HL-60/S4 (cell line): ENCODE data around the gene SLC35C1.

ENCODE experiments used
- in situ Hi-C: fragments of 300-500 bp; cut with MboI; formaldehyde crosslinking; loops from 2 replicates; pipeline ENCODE4 v1.14.3; 2022; ENCODE audit warnings: low sequenced_read_pairs

SLC35C1 gene

GRCh38 chr11:45804761-45805304 is at the start of gene SLC35C1:
Gene SLC35C1, plus strand, starts transcription at chr11:45805149. Its CDS starts 653 bp downstream, at chr11:45805802.
- in situ Hi-C loops = no loop called here

GRCh38 chr11:45755281-45755859 is 49.6 kb upstream of the SLC35C1 start:
- in situ Hi-C loops = no loop called here

- in situ Hi-C loops = no loop called here
These were observed 48.5 kb upstream of the SLC35C1 start for GRCh38 chr11:45756384-45757010.

GRCh38 chr11:45757672-45758071 is 47.3 kb upstream of the SLC35C1 start:
- in situ Hi-C loops = no loop called here

GRCh38 chr11:45761659-45762058 is 43.3 kb upstream of the SLC35C1 start:
- in situ Hi-C loops = loop anchor here (10.0 kb wide), 1 partner anchor 387 kb away; no protein-coding TSS in a partner anchor

- in situ Hi-C loops = loop anchor here (10.0 kb wide), 1 partner anchor 390 kb away; no protein-coding TSS in a partner anchor
These were observed 39.8 kb upstream of the SLC35C1 start for GRCh38 chr11:45765107-45765668.

- in situ Hi-C loops = loop anchor here (10.0 kb wide), 1 partner anchor 391 kb away; no protein-coding TSS in a partner anchor
These were observed 39.1 kb upstream of the SLC35C1 start for GRCh38 chr11:45765836-45766235.

- in situ Hi-C loops = loop anchor here (10.0 kb wide), 1 partner anchor 392 kb away; no protein-coding TSS in a partner anchor
These were observed 38.5 kb upstream of the SLC35C1 start for GRCh38 chr11:45766469-45766868.

- in situ Hi-C loops = loop anchor here (10.0 kb wide), 1 partner anchor 394 kb away; no protein-coding TSS in a partner anchor
These were observed 36.5 kb upstream of the SLC35C1 start for GRCh38 chr11:45768486-45768885.

GRCh38 chr11:45769960-45770359 is 35.0 kb upstream of the SLC35C1 start:
- in situ Hi-C loops = loop anchor here (10.0 kb wide), 1 partner anchor 395 kb away; no protein-coding TSS in a partner anchor

- in situ Hi-C loops = no loop called here
These were observed 33.8 kb upstream of the SLC35C1 start for GRCh38 chr11:45771193-45771565.

GRCh38 chr11:45771566-45772448 is 33.1 kb upstream of the SLC35C1 start:
- in situ Hi-C loops = no loop called here

- in situ Hi-C loops = no loop called here
These were observed 32.5 kb upstream of the SLC35C1 start for GRCh38 chr11:45772449-45772774.

GRCh38 chr11:45772986-45773785 is 31.8 kb upstream of the SLC35C1 start:
- in situ Hi-C loops = no loop called here

- in situ Hi-C loops = no loop called here
These were observed 30.9 kb upstream of the SLC35C1 start for GRCh38 chr11:45773786-45774655.

GRCh38 chr11:45774786-45775185 is 30.2 kb upstream of the SLC35C1 start:
- in situ Hi-C loops = loop anchor here (25.0 kb wide), 1 partner anchor 662 kb away; no protein-coding TSS in a partner anchor

GRCh38 chr11:45777127-45777969 is 27.6 kb upstream of the SLC35C1 start:
- in situ Hi-C loops = loop anchor here (25.0 kb wide), 1 partner anchor 665 kb away; no protein-coding TSS in a partner anchor

GRCh38 chr11:45778341-45778740 is 26.6 kb upstream of the SLC35C1 start:
- in situ Hi-C loops = loop anchor here (25.0 kb wide), 1 partner anchor 666 kb away; no protein-coding TSS in a partner anchor
